IMR-90 (cell line): ENCODE data around the gene TPO. TPM values are rescaled to one million over a fixed set of nuclear protein-coding genes. Genes with fewer than 3 reads are reported as not detected.

Source experiments
- ATAC-seq: fragments of 200-7000 bp; cut with Tn5 transposase; 2 replicates; pipeline ENCODE4 v1.9.1; 2020; ENCODE audit warnings: low read depth, mild to moderate bottlenecking, moderate library complexity
- BruUV-seq: library from RNA; stranded (reverse); fragments of 400-500 nt; replicated peaks from 2 replicates; lab custom pipeline; 2021; lab: Mats Ljungman, UMichigan
- CTCF ChIA-PET: fragments of 300-600 bp; formaldehyde crosslinking; extraction: SDS; loops from one replicate; lab custom pipeline; 2021; ENCODE audit warnings: antibody characterized with exemption; lab: Yijun Ruan, JAX
- POLR2A ChIA-PET: fragments of 300-600 bp; sonication (Branson Sonifier 250); formaldehyde crosslinking; loops from one replicate; lab custom pipeline; 2022; ENCODE audit warnings: antibody characterized with exemption; ENCODE audit not compliant: unreplicated experiment; lab: Charles Lee
- DNase-seq: peaks from one replicate; pipeline ENCODE4 v3.0.0; 2013
- H2AFZ ChIP-seq: replicated peaks from 2 replicates; pipeline ENCODE3; 2013; ENCODE audit warnings: low read length, mild to moderate bottlenecking; ENCODE audit not compliant: poor library complexity
- H2AK5ac ChIP-seq: 2 replicates; pipeline ENCODE4 v1.6.1; 2013; ENCODE audit warnings: low read depth, low read length, inconsistent platforms
- H2AK9ac ChIP-seq: replicated peaks from 2 replicates; pipeline ENCODE3; 2013; ENCODE audit warnings: mild to moderate bottlenecking, low read depth, low read length, moderate library complexity; ENCODE audit not compliant: poor library complexity
- H2BK120ac ChIP-seq: 2 replicates; pipeline ENCODE4 v1.6.1; 2013; ENCODE audit warnings: low read depth, low read length, inconsistent platforms
- H2BK15ac ChIP-seq: 3 replicates; pipeline ENCODE4 v1.6.1; 2013; ENCODE audit warnings: low read depth, low read length, inconsistent platforms
- H2BK20ac ChIP-seq: 2 replicates; pipeline ENCODE4 v1.6.1; 2013; ENCODE audit warnings: low read depth, mild to moderate bottlenecking, inconsistent platforms, low read length, moderate library complexity
- H2BK5ac ChIP-seq: 2 replicates; pipeline ENCODE4 v1.6.1; 2013; ENCODE audit warnings: mild to moderate bottlenecking, low read depth, low read length, inconsistent platforms; ENCODE audit not compliant: poor library complexity, severe bottlenecking
- H3K14ac ChIP-seq: replicated peaks from 2 replicates; pipeline ENCODE4 v1.6.1; 2013; ENCODE audit warnings: low read depth, low read length, inconsistent platforms
- H3K18ac ChIP-seq: 2 replicates; pipeline ENCODE4 v1.6.1; 2013; ENCODE audit warnings: low read depth, low read length, control low read depth
- H3K23ac ChIP-seq: 2 replicates; pipeline ENCODE4 v1.6.1; 2013; ENCODE audit warnings: low read depth, low read length, inconsistent platforms
- H3K27ac ChIP-seq: 2 replicates; pipeline ENCODE4 v1.5.1; 2013; ENCODE audit warnings: mild to moderate bottlenecking, control low read depth, low read length; ENCODE audit not compliant: insufficient read depth
- H3K27me3 ChIP-seq: 2 replicates; pipeline ENCODE4 v1.6.1; 2013; ENCODE audit warnings: low read length; ENCODE audit not compliant: control insufficient read depth, insufficient read depth
- H3K36me3 ChIP-seq: 2 replicates; pipeline ENCODE4 v1.6.1; 2013; ENCODE audit warnings: low read length, mixed read lengths; ENCODE audit not compliant: control insufficient read depth, insufficient read depth
- H3K4ac ChIP-seq: 2 replicates; pipeline ENCODE4 v1.6.1; 2013; ENCODE audit warnings: low read depth, low read length, inconsistent platforms
- H3K4me1 ChIP-seq: 2 replicates; pipeline ENCODE4 v1.6.1; 2013; ENCODE audit warnings: low read length, mixed read lengths; ENCODE audit not compliant: control insufficient read depth, insufficient read depth
- H3K4me2 ChIP-seq: 2 replicates; pipeline ENCODE4 v1.6.1; 2013; ENCODE audit warnings: low read depth, mild to moderate bottlenecking, control low read depth, low read length, moderate library complexity
- H3K4me3 ChIP-seq: 2 replicates; pipeline ENCODE4 v1.5.1; 2013; ENCODE audit warnings: low read depth, mild to moderate bottlenecking, control low read depth, low read length, moderate library complexity; ENCODE audit not compliant: insufficient read depth
- H3K56ac ChIP-seq: 2 replicates; pipeline ENCODE4 v1.6.1; 2013; ENCODE audit warnings: low read length, inconsistent platforms; ENCODE audit not compliant: insufficient read depth; ENCODE audit errors: extremely low read depth
- H3K79me1 ChIP-seq, 2 experiments: 2 replicates each; pipeline ENCODE4 v1.6.1; 2013; ENCODE audit warnings: low read length in 2 of 2, inconsistent platforms in 1 of 2, low read depth in 1 of 2
- H3K9ac ChIP-seq: 2 replicates; pipeline ENCODE4 v1.6.1; 2013; ENCODE audit warnings: low read depth, low read length, control low read depth
- H3K9me1 ChIP-seq: 2 replicates; pipeline ENCODE4 v1.6.1; 2013; ENCODE audit warnings: low read length, inconsistent platforms; ENCODE audit not compliant: insufficient read depth
- H3K9me3 ChIP-seq: 2 replicates; pipeline ENCODE4 v1.6.1; 2013; ENCODE audit warnings: low read length; ENCODE audit not compliant: control insufficient read depth, insufficient read depth
- H4K20me1 ChIP-seq: 2 replicates; pipeline ENCODE4 v1.6.1; 2013; ENCODE audit warnings: low read length, inconsistent platforms; ENCODE audit not compliant: insufficient read depth
- H4K5ac ChIP-seq: 2 replicates; pipeline ENCODE4 v1.6.1; 2013; ENCODE audit warnings: mild to moderate bottlenecking, low read depth, low read length, control low read depth
- H4K8ac ChIP-seq, 2 experiments: 2 replicates each; pipeline ENCODE4 v1.6.1; 2013; ENCODE audit warnings: low read depth in 2 of 2, low read length in 2 of 2, control low read depth in 1 of 2, inconsistent platforms in 1 of 2
- H4K91ac ChIP-seq: 2 replicates; pipeline ENCODE4 v1.6.1; 2013; ENCODE audit warnings: low read depth, low read length, inconsistent platforms; ENCODE audit not compliant: insufficient read depth
- CEBPB ChIP-seq: IDR thresholded peaks from 2 replicates; pipeline ENCODE4 v1.6.1; 2012; ENCODE audit warnings: low read depth, low read length, improper control_type of control experiment
- POLR2A ChIP-seq: IDR thresholded peaks from 2 replicates; pipeline ENCODE4 v1.6.1; 2012; ENCODE audit warnings: mild to moderate bottlenecking, low read depth, low read length
- RAD21 ChIP-seq: IDR thresholded peaks from 2 replicates; pipeline ENCODE4 v1.6.1; 2012; ENCODE audit warnings: low read length, improper control_type of control experiment
- RCOR1 ChIP-seq: IDR thresholded peaks from 2 replicates; pipeline ENCODE4 v1.6.1; 2012; ENCODE audit warnings: mild to moderate bottlenecking, low read length, improper control_type of control experiment; ENCODE audit not compliant: insufficient replicate concordance
- RFX5 ChIP-seq: IDR thresholded peaks from 2 replicates; pipeline ENCODE4 v1.8.0; 2012; ENCODE audit warnings: low read depth, mild to moderate bottlenecking, low read length, moderate library complexity
- WGBS, 2 experiments: methylation state at CpG; one replicate each; pipeline versions ENCODE4 v1.1.5 to v1.1.7; 2013; ENCODE audit warnings: missing lambda C conversion rate in 2 of 2; ENCODE audit not compliant: insufficient read length in 1 of 2; ENCODE audit errors: extremely low coverage in 2 of 2; 5-methylcytosine and 5-hydroxymethylcytosine counted together
- dilution Hi-C: fragments of 300-500 bp; cut with HindIII; formaldehyde crosslinking; loops from one replicate; pipeline ENCODE4 v1.14.3; 2018; ENCODE audit warnings: low sequenced_read_pairs; ENCODE audit not compliant: unreplicated experiment
- in situ Hi-C: fragments of 300-500 bp; cut with MboI; formaldehyde crosslinking; loops from 3 replicates; pipeline ENCODE4 v1.14.3; 2019; ENCODE audit warnings: low sequenced_read_pairs, inconsistent platforms, mixed read lengths
- intact Hi-C: fragments of 100-400 bp; cut with micrococcal nuclease; formaldehyde crosslinking; loops from 2 replicates; pipeline ENCODE4 v1.10.0; 2022
- polyA plus RNA-seq, 3 experiments: library from polyadenylated mRNA; depleted of rRNA; stranded (reverse); fragments of >200 nt; gene quantifications; 2 replicates each; pipeline ENCODE4 v1.2.3, GENCODE V29; 2012; ENCODE audit warnings: low replicate concordance in 1 of 3
- total RNA-seq: library from RNA; depleted of rRNA; stranded (reverse); fragments of >200 nt; gene quantifications from 2 replicates; pipeline ENCODE4 v1.2.3, GENCODE V29; 2012
- TF ChIP-seq, protein P1 (sequence below): conservative IDR thresholded peaks from 2 replicates; pipeline ENCODE4 v1.5.1; 2012; ENCODE audit warnings: mild to moderate bottlenecking, low read depth, low read length, improper control_type of control experiment

TPO gene
- total and polyA plus RNA-seq, 2 of the 4 experiments (the other 2 are of a cell fraction): not detected

DNA sequence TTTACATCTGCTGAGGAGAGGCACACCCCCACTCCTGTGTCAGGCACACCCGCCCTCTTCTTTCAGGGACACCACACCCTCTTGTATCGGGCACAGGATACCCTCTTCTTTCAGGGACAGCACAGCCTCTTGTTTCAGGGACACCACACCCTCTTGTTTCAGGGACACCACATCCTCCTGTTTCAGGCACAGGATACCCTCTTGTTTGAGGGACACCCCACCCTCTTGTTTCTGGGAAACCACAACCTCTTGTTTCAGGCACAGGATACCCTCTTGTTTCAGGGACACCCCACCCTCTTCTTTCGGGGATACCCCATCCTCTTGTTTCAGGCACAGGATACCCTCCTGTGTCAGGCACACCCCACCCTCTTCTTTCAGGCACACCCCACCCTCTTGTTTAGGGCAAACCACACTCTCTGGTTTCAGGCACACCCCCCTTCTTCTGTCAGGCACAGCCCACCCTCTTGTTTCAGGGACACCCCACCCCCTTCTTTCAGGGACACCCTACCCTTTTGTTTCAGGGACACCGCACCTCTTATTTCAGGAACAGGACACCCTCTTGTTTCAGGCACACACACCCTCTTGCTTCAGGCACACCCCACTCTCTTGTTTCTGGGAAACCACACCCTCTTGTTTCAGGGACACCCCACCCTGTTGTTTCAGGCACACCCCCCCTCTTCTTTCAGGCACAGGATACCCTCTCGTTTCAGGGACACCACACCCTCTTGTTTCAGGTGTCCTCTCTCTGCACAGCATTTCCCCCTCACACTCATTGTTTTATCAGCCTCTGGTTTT is 96.2 kb downstream of the TPO start:
- Histone ChIP-seq H2BK120ac (no peak overlapping the region), H3K9me3 (no peaks in the 10 kb centered on the region), H2BK15ac (no peak overlapping the region), H4K20me1 (no peaks in the 10 kb centered on the region), H3K4me2 (no peak overlapping the region), H3K9ac (no peak overlapping the region), H4K91ac (no peak overlapping the region), H4K5ac (no peak overlapping the region), H3K23ac (no peak overlapping the region), H2BK5ac (no peak overlapping the region), H3K18ac (no peak overlapping the region), H3K56ac (no peak overlapping the region), H3K36me3 (no peaks in the 10 kb centered on the region), H3K9me1 (no peaks in the 10 kb centered on the region), H3K4ac (no peak overlapping the region), H3K79me1 (no peaks in the 10 kb centered on the region), H3K4me3 (no peak overlapping the region), H4K8ac (no peak overlapping the region), H2AFZ (no peak overlapping the region), H3K4me1 (no peaks in the 10 kb centered on the region), H2BK20ac (no peak overlapping the region), H2AK5ac (no peak overlapping the region), H3K27me3 (no peaks in the 10 kb centered on the region; the same call in 1 of the 2 replicates), H2AK9ac (no peak overlapping the region), H3K14ac (no peak overlapping the region), H3K27ac (no peak overlapping the region)
- DNase-seq (no peak), ATAC-seq (no peak)
- intact Hi-C loops: no loop called here
- CTCF ChIA-PET: no interaction called here
- BruUV-seq: no TSS peak
- POLR2A ChIA-PET: no interaction called here
- in situ Hi-C loops: no loop called here
- no peak for TF ChIP-seq POLR2A
- no peak for TF ChIP-seq CEBPB
- no peak for TF ChIP-seq RAD21
- TF ChIP-seq, protein P1, sequence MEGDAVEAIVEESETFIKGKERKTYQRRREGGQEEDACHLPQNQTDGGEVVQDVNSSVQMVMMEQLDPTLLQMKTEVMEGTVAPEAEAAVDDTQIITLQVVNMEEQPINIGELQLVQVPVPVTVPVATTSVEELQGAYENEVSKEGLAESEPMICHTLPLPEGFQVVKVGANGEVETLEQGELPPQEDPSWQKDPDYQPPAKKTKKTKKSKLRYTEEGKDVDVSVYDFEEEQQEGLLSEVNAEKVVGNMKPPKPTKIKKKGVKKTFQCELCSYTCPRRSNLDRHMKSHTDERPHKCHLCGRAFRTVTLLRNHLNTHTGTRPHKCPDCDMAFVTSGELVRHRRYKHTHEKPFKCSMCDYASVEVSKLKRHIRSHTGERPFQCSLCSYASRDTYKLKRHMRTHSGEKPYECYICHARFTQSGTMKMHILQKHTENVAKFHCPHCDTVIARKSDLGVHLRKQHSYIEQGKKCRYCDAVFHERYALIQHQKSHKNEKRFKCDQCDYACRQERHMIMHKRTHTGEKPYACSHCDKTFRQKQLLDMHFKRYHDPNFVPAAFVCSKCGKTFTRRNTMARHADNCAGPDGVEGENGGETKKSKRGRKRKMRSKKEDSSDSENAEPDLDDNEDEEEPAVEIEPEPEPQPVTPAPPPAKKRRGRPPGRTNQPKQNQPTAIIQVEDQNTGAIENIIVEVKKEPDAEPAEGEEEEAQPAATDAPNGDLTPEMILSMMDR: no peak
- TF ChIP-seq RFX5: no peak
- no peak for TF ChIP-seq RCOR1
- dilution Hi-C loops: no loop called here
- 65% methylated on average over 3 of the region's 5 CpGs; no CpG with 5 or more reads in 1 of the 2 experiments for WGBS, 2 experiments
